GM13976 (cell line): ENCODE results near the gene CCL11.

ENCODE experiments used
- DNase-seq: peaks from one replicate; pipeline ENCODE4 v3.0.0; 2012; ENCODE audit warnings: low spot score
- CTCF ChIP-seq: IDR thresholded peaks from 2 replicates; pipeline ENCODE4 v1.5.1; 2012; ENCODE audit warnings: borderline replicate concordance, mild to moderate bottlenecking; ENCODE audit not compliant: insufficient read depth; ENCODE audit errors: extremely low read depth, missing control alignments, control extremely low read depth
- in situ Hi-C: fragments of 300-500 bp; cut with MboI; formaldehyde crosslinking; loops from one replicate; pipeline ENCODE4 v1.12.0; 2022; ENCODE audit warnings: low sequenced_read_pairs, mixed read lengths, inconsistent platforms; ENCODE audit not compliant: unreplicated experiment

CCL11 gene

GRCh38 chr17:34291721-34292348 lies 6.3 kb downstream of the CCL11 start:
- TF ChIP-seq CTCF: no peak
- in situ Hi-C loops: no loop called here
- no peak for DNase-seq

- DNase-seq: no peak
- TF ChIP-seq CTCF: no peak
Measured at GRCh38 chr17:34299027-34299426, 13.5 kb downstream of the CCL11 start.

GRCh38 chr17:34299956-34300577 lies 14.5 kb downstream of the CCL11 start:
- TF ChIP-seq CTCF: no peak
- in situ Hi-C loops: no loop called here
- no peak for DNase-seq

More at GRCh38 chr17:34299027-34299426, 13.5 kb downstream of the CCL11 start:
- in situ Hi-C loops: no loop called here

GRCh38 chr17:34300652-34301370 lies 15.3 kb downstream of the CCL11 start:
- TF ChIP-seq CTCF: no peak
- in situ Hi-C loops: no loop called here
- no peak for DNase-seq

- in situ Hi-C loops: no loop called here
- TF ChIP-seq CTCF: no peak
- no peak for DNase-seq
Measured at GRCh38 chr17:34301986-34302385, 16.4 kb downstream of the CCL11 start.

- DNase-seq: no peak
- no peak for TF ChIP-seq CTCF
- in situ Hi-C loops: no loop called here
Measured at GRCh38 chr17:34302636-34303035, 17.1 kb downstream of the CCL11 start.
